ENCODE results near the gene WDR46.

Gene WDR46

DNA sequence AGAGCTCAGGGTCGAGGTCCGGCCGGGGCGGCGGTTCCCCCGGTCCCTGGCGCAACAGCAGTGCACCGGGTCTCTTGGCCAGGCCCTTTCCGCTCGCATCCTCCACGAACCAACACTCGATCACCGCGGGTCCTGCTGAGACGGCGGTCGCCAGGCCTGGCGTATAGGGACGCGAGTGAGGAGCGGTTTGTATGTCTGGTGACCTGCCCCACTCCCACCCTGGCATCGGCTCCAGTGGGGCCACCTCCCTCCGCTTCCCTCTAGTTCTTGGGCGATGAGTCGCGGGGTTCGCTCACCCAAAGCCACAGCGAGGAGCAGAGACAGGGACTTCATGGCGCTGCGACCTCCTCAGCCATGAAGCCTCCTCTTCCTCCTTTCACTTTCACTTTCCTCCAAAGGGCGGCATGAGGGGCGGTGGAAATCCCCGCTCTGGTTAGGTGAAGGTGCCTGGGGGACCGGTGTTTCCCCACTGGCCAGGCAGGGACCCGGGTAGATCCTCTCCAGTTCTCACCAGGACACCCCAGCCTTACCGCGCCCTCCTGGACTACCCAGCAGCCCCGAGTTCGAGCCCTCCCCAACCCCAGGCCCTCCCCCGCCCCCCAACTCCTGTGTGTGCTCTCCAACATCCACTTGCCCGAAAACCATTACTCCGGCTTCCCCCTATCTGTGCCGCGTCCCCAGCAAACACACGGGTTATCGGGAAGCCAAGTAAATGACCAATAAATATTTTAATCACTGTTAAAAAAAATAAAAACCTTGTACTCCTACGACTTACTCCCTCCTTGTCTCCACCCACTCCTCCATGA lies 24.9 kb upstream of the WDR46 start, which contains the start of gene TAPBP:
Gene TAPBP (minus strand): TSS at position 370 of the 806 bp plus-strand sequence. CDS start 37 bp downstream, at position 333.
- DNase-seq (ENCODE audit: low read depth): peak; percentile 79

DNA sequence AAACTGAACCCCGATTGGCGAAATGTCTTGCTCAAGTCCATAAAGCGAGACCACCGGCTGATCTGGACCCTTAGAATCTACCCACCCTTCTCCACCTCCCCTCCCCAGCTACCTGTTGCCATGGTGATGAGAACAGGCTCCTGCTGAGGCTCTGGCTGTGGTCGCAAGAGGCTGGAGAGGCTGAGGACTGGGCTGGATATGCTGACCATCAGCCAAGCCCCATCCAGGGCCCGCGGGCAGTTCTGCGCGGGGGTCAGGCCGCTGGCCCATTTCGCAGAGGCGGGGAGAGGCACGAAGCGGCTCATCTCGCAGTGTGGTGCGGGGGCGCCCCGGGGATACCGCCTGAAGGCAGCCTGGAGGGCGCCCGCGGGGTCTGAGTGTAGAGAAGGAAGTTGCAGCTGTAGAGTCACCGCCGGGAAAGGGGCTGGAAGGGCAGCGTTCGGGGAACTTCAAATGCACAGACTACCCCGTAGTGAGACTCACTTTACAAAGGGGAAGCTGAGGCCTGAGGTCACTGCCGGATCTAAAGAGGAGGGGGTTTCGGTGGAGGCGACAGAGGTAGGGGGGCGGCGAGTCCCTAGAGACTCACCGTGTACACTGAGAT lies 24.2 kb upstream of the WDR46 start:
- no peak for DNase-seq (ENCODE audit: low read depth)

DNA sequence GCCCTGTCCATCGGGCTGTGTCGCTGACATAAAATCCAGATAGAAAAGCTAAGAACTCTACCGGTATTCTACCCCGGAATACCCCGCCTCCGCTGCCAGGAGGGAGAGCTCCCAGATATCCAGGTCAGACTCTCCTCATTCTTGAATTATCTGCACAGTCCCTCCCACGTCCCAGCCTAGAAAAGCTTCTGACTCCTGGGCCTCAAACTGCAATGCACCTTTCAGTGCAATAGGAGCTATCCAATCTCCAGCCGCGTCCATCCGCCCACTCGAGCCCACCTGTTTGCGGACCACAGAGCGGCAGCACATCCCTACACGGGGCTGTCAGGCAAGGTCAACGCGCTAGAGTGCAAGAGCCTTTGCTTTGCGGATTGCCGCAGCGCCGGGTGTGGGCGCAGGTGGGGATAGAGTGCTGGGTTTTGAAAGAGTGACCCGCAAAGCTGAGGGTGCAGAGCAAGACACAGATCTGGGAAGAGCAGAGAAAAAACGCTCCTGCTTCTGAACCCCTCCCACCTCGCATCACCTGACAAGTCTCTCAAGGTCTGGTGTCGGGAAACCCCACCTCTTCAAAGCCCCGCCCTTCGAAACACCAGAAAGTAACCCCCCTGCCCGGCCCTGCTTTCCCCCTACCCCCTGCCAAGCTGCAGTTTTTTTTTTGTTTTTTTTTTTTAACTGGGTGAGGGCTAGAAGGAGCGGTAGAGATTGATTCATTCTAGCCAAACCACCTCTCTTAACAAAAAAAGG lies 23.5 kb upstream of the WDR46 start:
- DNase-seq (ENCODE audit: low read depth): peak; percentile 83

DNA sequence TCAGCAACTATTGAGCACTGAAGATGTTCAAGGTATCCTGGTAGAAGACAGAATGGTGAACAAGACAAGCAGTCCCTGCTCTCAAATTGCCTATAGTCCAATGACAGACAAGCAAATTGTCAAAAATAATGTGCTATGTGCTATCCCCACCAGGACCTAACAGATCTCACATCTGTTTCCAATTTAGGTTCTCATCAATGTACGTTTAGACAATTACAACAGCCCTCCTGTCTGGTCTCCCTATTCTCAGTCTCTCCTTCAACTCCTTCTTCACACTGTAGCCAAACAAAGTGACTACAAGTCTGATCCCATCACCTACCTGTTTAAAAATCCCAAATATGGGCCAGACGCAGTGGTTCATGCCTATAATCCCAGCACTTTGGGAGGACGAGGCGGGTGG lies 17.3 kb upstream of the WDR46 start:
- DNase-seq (ENCODE audit: low read depth): no peak

DNA sequence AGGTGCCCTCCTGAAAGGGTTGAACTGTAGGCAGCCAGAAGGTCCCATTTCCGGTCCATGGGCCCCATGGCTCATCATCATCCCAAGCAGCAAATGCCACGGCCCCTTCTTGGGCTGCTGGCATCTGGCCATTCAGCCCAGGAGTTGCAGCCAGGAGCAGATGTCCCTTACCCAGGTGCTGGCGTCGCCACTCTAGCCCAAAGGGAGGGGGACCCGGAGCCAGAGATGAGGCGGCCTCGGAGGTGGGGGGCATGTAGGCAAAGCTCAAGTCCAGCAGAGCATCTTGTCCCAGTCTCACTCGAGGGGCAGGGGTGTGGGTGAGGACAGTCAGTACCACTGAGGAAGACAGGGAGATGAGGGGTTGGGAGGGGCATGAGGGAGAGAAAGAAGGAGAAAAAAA lies 16.0 kb upstream of the WDR46 start:
- DNase-seq (ENCODE audit: low read depth): no peak

DNA sequence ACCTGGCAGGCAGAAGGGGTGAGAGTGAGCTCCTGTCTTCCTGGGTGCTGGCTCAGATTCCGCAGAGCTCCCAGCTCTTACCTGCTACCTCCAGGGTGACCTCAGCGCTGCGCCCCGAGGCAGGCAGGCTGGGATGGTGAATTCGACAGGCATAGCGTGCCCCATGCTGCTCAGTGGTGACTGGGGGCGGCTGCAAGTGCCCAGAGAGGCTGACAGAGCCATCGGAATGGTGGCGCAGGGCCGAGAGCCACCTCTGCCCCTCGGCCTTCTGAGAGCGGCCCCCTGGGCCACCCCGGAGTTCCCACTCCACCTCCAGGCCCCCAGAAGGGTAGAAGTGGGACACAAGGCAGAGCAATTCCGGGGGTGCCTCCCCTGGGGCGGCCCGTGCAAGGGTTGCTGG lies 15.2 kb upstream of the WDR46 start:
- DNase-seq (ENCODE audit: low read depth): no peak

DNA sequence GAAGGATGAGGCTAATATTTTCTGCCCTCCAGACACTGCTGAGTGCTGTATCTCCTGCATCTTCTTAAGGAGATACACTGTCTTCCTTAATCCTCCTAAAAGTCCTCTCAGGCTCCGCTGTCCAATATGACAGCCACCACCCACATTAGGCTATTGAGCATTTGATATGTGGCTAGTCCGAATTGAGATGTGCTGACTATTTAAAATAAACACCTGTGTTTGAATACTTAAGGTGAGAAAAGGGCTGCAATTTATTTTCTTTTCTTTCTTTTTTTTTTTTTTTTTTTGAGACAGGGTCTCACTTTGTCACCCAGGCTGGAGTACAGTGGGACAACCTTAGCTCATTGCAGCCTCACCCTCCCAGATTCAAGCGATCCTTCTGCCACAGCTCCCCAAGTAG lies 12.8 kb upstream of the WDR46 start:
- DNase-seq (ENCODE audit: low read depth): no peak

DNA sequence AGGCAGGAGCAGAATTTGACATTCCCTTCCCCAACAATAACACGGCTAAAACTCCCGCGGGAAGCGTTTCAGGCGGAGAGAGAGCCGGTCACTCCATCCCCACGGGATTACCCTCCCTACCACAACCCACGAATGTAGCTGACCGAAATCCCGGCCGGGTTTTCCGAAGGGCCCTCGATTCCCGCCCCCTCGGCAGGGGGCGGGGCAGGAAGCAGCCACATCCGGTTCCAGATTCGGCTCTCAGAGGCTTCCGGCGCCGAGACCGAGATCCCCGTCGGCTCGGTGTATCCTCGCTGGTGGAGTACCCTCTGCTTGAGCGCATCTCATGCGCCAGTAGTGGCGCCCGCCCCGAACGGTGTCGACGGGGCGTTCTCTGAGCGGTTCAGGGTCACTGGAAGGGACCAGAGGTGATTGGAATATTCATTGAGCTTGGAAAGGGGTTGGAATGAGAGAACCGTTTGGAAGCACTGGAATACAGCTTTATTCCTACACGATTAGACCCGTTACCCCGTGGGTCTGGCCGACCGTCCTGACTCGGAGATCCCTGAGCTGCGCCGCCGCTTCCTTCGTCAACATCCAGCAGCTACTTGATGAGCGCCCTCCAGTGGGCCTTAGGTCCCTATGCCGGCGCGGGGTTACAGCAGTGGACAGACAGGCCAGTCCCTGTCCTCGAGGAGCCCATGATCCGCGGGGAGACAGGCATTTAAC lies 10.4 kb upstream of the WDR46 start:
- peak; percentile 91 for DNase-seq (ENCODE audit: low read depth)

DNA sequence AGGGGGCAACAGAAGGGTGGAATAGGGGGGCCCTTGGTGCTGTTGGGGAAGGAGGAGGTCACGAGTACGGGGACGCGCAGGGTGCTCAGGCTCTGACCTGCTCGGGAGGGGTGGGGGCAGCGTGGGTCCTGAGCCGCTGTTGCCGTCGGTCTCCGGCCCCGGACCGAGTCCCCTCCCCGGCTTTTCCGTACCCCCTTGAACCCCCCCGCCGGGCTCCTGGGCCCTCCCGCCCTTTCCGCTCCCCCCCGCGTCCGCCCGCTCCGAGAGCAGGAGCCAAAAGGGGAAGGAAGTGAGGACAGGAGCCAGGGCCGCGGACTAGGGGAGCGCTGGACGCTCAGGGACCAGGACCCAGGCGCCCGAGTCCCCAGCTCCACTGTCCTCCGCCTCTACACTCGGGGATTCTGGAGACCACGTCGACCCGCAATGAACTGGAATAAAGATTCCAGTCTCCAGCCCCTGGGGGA lies 9.8 kb upstream of the WDR46 start, which contains the start of gene RGL2:
Gene RGL2 (minus strand): TSS at position 170 of the 464 bp plus-strand sequence. CDS start 332 bp downstream, outside the sequence.
- DNase-seq (ENCODE audit: low read depth): peak; percentile 54

DNA sequence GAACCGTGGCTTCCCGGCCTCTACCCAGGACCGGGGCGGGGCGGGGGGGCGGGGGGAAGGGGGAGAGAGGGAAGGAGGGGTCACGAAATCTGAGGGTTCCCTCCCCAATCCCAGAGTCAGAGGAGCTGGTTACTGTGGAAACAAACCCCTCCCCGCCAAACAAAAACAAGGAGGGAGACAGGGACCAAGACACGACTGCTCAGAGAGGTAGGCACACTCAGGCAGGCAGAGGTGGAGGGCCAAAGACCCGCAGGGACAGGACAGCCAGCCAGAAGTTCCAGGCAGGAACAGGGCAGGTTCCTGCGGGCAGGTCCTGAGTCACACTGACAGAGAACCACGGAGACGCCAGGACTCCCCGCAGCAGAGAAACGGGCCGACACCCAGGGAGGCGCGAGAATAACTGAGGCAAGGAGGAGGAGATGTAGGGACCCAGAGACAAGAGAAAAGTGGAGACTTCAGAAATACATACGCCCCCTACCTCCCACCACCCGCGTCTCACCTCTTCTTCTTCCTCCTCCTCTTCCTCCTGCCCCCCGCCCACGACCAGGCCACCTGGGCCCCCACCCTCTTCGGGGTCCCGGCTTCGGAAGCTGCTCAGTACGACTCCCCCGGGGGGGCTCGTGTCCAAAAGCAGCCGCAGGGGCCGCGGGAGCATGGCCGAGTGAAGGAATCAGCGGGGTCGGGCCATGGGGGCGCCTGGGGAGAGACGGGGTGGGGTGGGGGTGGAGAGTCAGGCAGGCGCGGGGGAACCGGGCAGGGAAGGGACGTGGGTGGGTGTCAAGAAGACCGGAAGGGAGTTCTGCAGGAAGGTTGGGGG lies 9.1 kb upstream of the WDR46 start:
- peak; percentile 67 for DNase-seq (ENCODE audit: low read depth)

DNA sequence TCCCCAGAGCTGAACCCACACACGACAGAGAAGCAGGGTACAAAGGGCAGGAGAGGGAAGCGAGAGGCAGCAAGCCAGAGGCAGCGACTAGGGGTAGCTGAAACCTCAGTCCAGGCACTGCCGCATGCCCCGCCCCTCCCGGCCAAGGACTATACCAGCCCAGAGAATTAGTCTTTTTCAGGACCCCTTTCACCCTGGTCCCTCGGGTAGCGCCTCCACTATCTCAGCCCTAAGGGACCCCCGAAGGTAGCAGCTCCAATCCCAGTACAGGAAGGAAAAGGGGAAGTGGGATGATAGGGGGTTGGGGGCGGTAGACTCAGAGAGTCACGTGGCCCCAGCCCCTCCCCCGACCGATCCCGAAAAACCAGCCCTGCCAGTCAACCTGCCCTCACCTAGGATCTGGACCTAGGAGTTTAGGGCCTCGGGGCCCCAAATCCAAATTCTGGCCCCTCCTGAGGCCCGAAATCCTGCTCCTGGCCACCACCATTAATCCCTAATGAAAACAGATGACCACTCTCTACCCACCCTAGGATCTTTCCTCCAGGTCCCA lies 8.4 kb upstream of the WDR46 start:
- DNase-seq (ENCODE audit: low read depth): no peak

DNA sequence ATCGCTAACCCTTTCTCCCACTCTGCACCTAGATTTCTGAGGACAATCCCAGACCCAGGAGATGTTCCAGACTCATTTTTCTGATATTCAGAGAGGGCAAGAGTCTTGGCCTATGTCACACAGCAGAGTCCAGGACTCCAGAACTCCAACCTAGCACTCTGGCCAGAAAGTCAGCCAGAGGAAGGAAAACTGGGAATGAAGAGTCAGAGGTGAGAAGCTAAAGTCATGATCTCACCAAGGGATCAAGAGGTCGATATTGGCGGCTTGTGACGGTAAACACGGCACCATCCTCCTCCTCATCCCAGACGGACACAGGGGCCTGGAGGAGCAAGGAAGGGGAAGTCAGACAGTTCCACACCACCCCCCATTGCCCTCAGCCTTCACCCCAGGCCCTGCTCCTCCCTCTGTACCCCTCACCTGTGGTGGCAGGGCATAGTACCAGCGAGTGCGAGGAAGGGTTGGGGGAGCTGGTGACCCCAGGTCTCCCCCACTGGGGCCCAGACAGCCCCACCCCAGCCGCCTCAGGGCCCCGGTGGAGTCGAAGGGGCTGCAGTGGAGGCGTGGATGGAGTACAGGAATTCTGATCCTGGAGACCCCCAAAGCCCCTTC lies 7.9 kb upstream of the WDR46 start:
- DNase-seq (ENCODE audit: low read depth): no peak

DNA sequence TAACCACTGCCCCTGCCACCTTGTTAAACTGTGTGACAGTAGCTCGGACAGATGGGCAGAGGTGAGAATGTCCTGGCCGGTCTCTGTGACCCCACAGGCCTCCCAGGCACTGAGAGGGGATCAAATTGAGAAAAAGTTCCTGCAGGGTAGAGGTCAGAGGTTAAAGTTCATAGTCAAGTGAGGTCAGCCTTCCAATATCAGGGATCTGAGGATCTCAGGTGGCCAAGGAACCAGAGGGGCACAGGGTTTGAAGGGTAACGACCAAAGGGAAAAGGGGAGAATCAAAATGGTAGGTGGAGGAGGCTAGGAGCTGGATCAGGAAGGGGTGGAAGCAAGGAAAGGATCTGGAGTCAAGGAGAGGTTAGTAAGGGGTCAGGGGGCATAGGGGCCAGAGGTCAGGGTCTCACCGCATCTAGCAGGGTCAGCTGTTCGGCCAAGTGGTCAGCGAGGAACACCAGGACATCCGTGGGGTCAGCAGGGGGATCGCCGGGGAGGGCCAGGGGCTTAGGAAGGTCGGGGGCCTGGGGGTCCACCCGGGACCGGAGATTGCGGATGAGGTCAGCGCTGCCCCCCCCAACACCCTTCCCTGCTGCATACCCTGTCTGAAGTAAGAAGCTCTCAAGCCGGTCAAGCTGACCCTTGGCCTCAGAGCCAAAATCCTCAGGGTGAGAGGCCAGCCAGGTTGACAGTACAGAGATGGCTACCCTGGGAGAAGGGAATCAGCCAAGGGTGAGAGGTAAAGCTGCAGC lies 6.8 kb upstream of the WDR46 start:
- no peak for DNase-seq (ENCODE audit: low read depth)

DNA sequence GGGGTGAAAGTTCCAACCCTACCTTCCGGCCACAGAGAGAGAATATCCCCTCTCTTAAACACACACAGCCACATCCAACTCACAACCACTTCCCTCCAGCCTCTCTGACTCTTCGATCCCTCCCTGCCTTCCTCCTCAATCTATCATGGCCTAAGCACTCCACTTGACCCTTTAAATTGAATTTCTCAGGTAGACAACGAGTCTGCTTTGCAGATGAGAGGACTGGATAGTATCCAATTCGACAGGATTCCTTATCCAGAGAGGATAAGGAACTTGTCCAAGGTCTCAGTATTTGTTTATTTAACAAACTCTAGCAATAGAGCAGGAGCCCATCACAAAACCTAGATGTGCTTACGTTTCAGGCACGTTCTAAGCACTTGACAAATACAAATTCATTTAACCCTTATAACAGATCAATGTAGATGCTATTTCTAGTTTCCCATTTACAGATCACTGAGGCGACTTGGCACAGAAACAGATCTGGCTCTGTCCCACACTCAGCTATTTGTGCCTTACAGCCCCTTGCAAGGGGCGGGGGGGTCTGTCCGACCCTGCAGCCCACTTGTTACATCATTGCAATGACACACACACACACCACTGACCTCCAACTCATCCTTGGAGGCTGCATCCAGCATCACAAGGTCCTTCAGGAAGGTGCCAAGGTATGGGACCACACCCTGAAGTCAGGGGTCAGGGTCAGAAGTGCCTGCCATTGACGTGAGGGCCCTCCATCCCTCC lies 5.2 kb upstream of the WDR46 start:
- no peak for DNase-seq (ENCODE audit: low read depth)

DNA sequence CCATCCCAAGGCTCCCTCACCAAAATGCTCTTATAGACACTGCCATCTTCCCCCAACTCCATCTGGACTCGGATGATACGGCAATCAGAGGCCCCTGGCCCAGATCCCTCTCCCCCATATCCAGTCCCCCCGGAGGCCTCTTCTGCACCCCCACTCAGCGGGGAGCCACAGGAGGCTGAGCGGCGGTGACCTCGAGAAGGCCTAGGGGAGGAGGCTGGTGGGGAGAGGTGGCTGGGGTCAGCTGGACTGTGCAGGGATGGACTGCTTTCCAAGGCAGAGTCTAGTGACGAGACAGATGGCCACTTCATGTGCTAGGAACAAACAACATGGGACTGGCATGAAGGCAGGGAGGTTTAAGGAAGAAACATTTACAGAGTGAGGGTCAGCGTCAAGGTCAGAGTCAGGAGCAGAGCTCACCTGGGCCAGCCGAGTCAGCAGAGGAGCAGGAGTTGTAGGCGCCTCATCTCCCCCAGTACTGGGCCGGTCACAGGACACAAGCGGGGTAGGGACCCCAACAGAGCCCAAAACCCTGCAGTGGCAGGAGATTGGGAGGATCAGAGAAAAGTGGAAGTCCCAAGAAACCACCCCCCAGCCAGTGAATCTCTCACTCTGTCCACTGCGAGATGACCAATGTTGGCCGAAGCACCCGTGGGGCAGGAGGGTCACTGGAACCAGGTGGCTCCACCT lies 4.1 kb upstream of the WDR46 start:
- DNase-seq (ENCODE audit: low read depth): no peak

DNA sequence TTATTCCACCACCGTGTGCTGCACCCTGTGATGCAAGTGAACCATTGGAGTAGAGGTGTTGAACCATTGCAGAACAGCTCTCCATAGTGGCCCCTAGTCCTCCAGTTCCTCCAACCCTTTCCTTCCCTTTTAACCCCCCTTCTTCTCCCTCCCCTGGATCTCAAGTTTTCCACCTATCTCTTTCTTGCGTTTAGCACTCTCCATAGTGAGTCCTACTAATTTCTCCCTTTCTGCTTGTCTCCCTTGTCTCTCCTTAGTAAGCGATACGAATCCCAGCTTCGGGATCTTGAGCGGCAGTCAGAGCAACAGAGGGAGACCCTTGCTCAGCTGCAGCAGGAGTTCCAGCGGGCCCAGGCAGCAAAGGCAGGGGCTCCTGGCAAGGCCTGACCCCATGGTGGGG lies 1.4 kb upstream of the WDR46 start:
- no peak for DNase-seq (ENCODE audit: low read depth)

DNA sequence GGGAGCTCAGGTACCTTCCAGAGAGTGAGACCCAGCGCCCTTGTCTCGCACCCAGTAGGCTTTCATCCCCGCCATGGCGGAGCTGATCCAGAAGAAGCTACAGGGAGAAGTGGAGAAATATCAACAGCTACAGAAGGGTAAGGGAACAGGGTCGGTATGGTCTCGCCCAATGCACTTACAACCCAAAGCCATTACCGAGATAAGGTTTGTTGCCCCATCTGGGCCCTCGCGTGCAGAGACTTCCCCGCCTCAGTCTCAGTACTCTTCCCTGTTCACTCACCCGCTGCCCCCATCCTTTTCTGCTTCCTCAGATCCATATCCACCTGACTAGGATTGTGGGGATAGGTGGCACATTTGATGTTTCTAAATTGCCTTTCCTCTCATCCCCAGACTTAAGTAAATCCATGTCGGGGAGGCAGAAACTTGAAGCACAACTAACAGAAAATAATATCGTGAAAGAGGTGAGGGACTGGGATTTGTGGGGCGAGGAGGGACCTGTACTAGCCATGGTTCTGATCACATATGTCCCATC lies 811 bp upstream of the WDR46 start:
- DNase-seq (ENCODE audit: low read depth): no peak

Data from T follicular helper cell (primary cell).